GM12891 (cell line): ENCODE measurements around the gene NPHP4.

Experiments
- PAX5 ChIP-seq: IDR thresholded peaks from 2 replicates; pipeline ENCODE4 v1.6.1; 2011; ENCODE audit warnings: low read length, moderate library complexity, mild to moderate bottlenecking; ENCODE audit not compliant: insufficient read depth, severe bottlenecking
- POLR2A ChIP-seq: IDR thresholded peaks from 2 replicates; pipeline ENCODE4 v1.6.1; 2011; ENCODE audit warnings: low read depth, low read length, control low read depth
- POLR2AphosphoS5 ChIP-seq: IDR thresholded peaks from 2 replicates; pipeline ENCODE4 v1.6.1; 2011; ENCODE audit warnings: low read depth, low read length, control low read depth
- POU2F2 ChIP-seq: IDR thresholded peaks from 2 replicates; pipeline ENCODE4 v1.6.1; 2011; ENCODE audit warnings: low read depth, mild to moderate bottlenecking, control low read depth, low read length, moderate library complexity
- TAF1 ChIP-seq: IDR thresholded peaks from 2 replicates; pipeline ENCODE4 v1.6.1; 2011; ENCODE audit warnings: low read depth, low read length, control low read depth

- TF ChIP-seq TAF1: no peak
- no peak for TF ChIP-seq POLR2AphosphoS5
- no peak for TF ChIP-seq POU2F2
- TF ChIP-seq POLR2A: no peak
- TF ChIP-seq PAX5: no peak
These were observed 42.5 kb upstream of the NPHP4 start for GRCh38 chr1:6034750-6035096.
